HG02840 (cell line): ENCODE measurements around the gene OR10A5.
"Not testable (repeated sequence)": the region's sequence is repeated elsewhere in the genome, so short reads cannot be mapped to it uniquely, and the experiment has no call there.

ENCODE experiments used
- ATAC-seq: cut with Tn5 transposase; IDR thresholded peaks from one replicate; pipeline ENCODE4 v1.9.1; 2021; ENCODE audit warnings: mild to moderate bottlenecking, moderate library complexity, moderate number of reproducible peaks; ENCODE audit not compliant: unreplicated experiment, low FRiP score

OR10A5 gene

GRCh38 chr11:6845383-6845782 lies at the start of gene OR10A5:
Gene OR10A5 (plus strand): TSS chr11:6845683. CDS start chr11:6845683, 0 bp downstream.
- ATAC-seq, result no peak

GRCh38 chr11:6799402-6799801 lies 46.1 kb upstream of the OR10A5 start, which contains the start of gene OR6A2:
Gene OR6A2 (minus strand): TSS chr11:6799689. CDS start chr11:6795708, 3,981 bp downstream.
- no peak for ATAC-seq

GRCh38 chr11:6801075-6801474 lies 44.4 kb upstream of the OR10A5 start:
- ATAC-seq, result not testable (repeated sequence)

GRCh38 chr11:6812390-6813005 lies 33.0 kb upstream of the OR10A5 start:
- ATAC-seq, result no peak

GRCh38 chr11:6813656-6814055 lies 31.8 kb upstream of the OR10A5 start:
- ATAC-seq, result no peak

- no peak for ATAC-seq
Observed at GRCh38 chr11:6817694-6818093, 27.8 kb upstream of the OR10A5 start.

- no peak for ATAC-seq
Observed at GRCh38 chr11:6818967-6819366, 26.5 kb upstream of the OR10A5 start.

GRCh38 chr11:6824136-6824823 lies 21.2 kb upstream of the OR10A5 start:
- no peak for ATAC-seq

- no peak for ATAC-seq
Observed at GRCh38 chr11:6825231-6825744, 20.2 kb upstream of the OR10A5 start.

- ATAC-seq, result no peak
Observed at GRCh38 chr11:6828103-6828502, 17.4 kb upstream of the OR10A5 start.

GRCh38 chr11:6833356-6833755 lies 12.1 kb upstream of the OR10A5 start:
- ATAC-seq, result no peak

- no peak for ATAC-seq
Observed at GRCh38 chr11:6834021-6834420, 11.5 kb upstream of the OR10A5 start.

- ATAC-seq, result no peak
Observed at GRCh38 chr11:6841694-6842093, 3.8 kb upstream of the OR10A5 start.

GRCh38 chr11:6843670-6844069 lies 1.8 kb upstream of the OR10A5 start:
- no peak for ATAC-seq

GRCh38 chr11:6844356-6844755 lies 1.1 kb upstream of the OR10A5 start:
- no peak for ATAC-seq

- ATAC-seq, result no peak
Observed at GRCh38 chr11:6850526-6850925, 5.0 kb downstream of the OR10A5 start.

- ATAC-seq, result not testable (repeated sequence)
Observed at GRCh38 chr11:6854801-6855200, 9.3 kb downstream of the OR10A5 start.

GRCh38 chr11:6855971-6856541 lies 10.6 kb downstream of the OR10A5 start:
- ATAC-seq, result no peak

- ATAC-seq, result no peak
Observed at GRCh38 chr11:6856871-6857270, 11.4 kb downstream of the OR10A5 start.

GRCh38 chr11:6862961-6863360 lies 17.5 kb downstream of the OR10A5 start, which contains the start of gene OR10A2:
Gene OR10A2 (plus strand): TSS chr11:6863057. CDS start chr11:6869755, 6,698 bp downstream.
- no peak for ATAC-seq

- no peak for ATAC-seq
Observed at GRCh38 chr11:6864438-6864837, 19.0 kb downstream of the OR10A5 start.
